Tibial nerve (tissue), 4 donors: ENCODE measurements around the gene RALGAPB. TPM values are rescaled to one million over a fixed set of nuclear protein-coding genes. Genes with fewer than 3 reads are reported as not detected.

Experiments used
- DNase-seq, 2 donors: peaks; one replicate each; pipeline ENCODE4 v3.0.0-alpha.2; 2019; ENCODE audit warnings: low spot score in 2 of 2
- H3K27ac ChIP-seq, 4 donors: fragments of 200-600 bp; sonication (generic) in 3 of 4; one replicate each; pipeline ENCODE4 v1.5.1; 2017 to 2019; ENCODE audit warnings: mild to moderate bottlenecking in 1 of 4
- H3K27me3 ChIP-seq, 2 donors: fragments of 200-600 bp; sonication (generic) in 1 of 2; one replicate each; pipeline versions ENCODE4 v1.5.1 to v1.6.0; 2017 to 2019
- H3K36me3 ChIP-seq, 3 donors: fragments of 200-600 bp; sonication (generic); one replicate each; pipeline ENCODE4 v1.5.1; 2018 to 2019
- H3K4me1 ChIP-seq, 4 donors: fragments of 200-600 bp; sonication (generic) in 3 of 4; one replicate each; pipeline ENCODE4 v1.5.1; 2017 to 2019
- H3K4me3 ChIP-seq, 4 donors: fragments of 200-600 bp; sonication (generic) in 3 of 4; one replicate each; pipeline ENCODE4 v1.5.1; 2017 to 2019; ENCODE audit warnings: mild to moderate bottlenecking in 1 of 4, moderate library complexity in 1 of 4
- H3K9me3 ChIP-seq, 4 donors: fragments of 200-600 bp; sonication (generic) in 3 of 4; one replicate each; pipeline ENCODE4 v1.5.1; 2017 to 2019
- CTCF ChIP-seq, 5 experiments: fragments of 200-600 bp in 3 of 5; fragments of 450-650 bp in 2 of 5; sonication (generic) in 3 of 5; IDR thresholded peaks; one replicate each; pipeline ENCODE4 v1.5.1; 2016 to 2019; ENCODE audit warnings: antibody characterized with exemption in 5 of 5, mild to moderate bottlenecking in 3 of 5, moderate library complexity in 2 of 5
- EP300 ChIP-seq, 2 donors: sonication (generic); formaldehyde crosslinking; IDR thresholded peaks; one replicate each; pipeline ENCODE4 v1.6.1; 2017; ENCODE audit warnings: antibody characterized with exemption in 2 of 2, mild to moderate bottlenecking in 1 of 2
- POLR2A ChIP-seq, 2 donors: fragments of 450-650 bp; IDR thresholded peaks; one replicate each; pipeline ENCODE4 v1.6.1; 2017; ENCODE audit warnings: antibody characterized with exemption in 2 of 2, mild to moderate bottlenecking in 2 of 2, moderate library complexity in 2 of 2
- WGBS, 2 donors: methylation state at CpG; one replicate each; pipeline ENCODE4 v1.1.5; 2018; 5-methylcytosine and 5-hydroxymethylcytosine counted together
- total RNA-seq, 4 donors: library from RNA; depleted of rRNA; stranded (reverse); fragments of >200 nt; gene quantifications; one replicate each; pipeline ENCODE4 v1.1.0, GENCODE V29; 2016

Gene RALGAPB
- total RNA-seq, 4 donors from 2014 or later, result 33.9 to 45.9 (median 44.3) TPM

DNA sequence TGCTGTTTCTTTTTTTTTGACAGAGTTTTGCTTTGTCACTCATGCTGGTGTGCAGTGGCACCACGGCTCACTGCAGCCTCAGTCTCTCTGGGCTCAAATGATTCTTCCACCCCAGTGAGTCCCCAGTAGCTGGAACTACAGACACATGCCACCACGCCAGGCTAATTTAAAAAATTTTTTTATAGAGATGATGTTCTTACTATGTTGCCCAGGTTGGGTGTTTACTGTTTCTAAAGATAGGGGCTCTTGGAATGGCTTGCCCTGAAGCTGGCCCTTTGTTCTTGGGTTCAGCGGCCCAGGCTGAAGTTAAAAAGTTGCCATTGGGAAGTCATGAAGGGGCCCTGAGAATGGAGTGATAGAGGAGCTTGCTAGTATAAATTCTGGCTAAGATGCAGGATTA, 16.5 kb downstream of the RALGAPB start:
- no peak for DNase-seq
- Histone ChIP-seq H3K27me3 (no peaks in the 10 kb centered on the region), H3K4me1 (no peaks in the 10 kb centered on the region), H3K36me3 (peaks cover 0 to 48% (median 17%) of the 10 kb centered on the region in 3 donors), H3K27ac (no peak overlapping the region), H3K9me3 (no peaks in the 10 kb centered on the region), H3K4me3 (no peak overlapping the region)
- no peak for TF ChIP-seq POLR2A (IDR thresholded peaks at IDR 0.05)
- no peak for TF ChIP-seq EP300 (IDR thresholded peaks at IDR 0.05)
- no peak for TF ChIP-seq CTCF (IDR thresholded peaks at IDR 0.05)
- WGBS, 2 donors, result 90 to 97% methylated on average over 3 of the region's 3 CpGs

GRCh38 chr20:38497246-38497935, 24.7 kb downstream of the RALGAPB start:
- Histone ChIP-seq H3K36me3 (peaks cover 0 to 87% (median 25%) of the 10 kb centered on the region in 3 donors), H3K27me3 (no peaks in the 10 kb centered on the region), H3K9me3 (no peaks in the 10 kb centered on the region), H3K4me3 (no peak overlapping the region), H3K27ac (no peak overlapping the region), H3K4me1 (no peaks in the 10 kb centered on the region)
- no peak for DNase-seq
- TF ChIP-seq POLR2A (IDR thresholded peaks at IDR 0.05) (no peak), EP300 (IDR thresholded peaks at IDR 0.05) (no peak), CTCF (IDR thresholded peaks at IDR 0.05) (no peak)
- WGBS, 2 donors, result 89% methylated on average over 8 of the region's 8 CpGs

DNA sequence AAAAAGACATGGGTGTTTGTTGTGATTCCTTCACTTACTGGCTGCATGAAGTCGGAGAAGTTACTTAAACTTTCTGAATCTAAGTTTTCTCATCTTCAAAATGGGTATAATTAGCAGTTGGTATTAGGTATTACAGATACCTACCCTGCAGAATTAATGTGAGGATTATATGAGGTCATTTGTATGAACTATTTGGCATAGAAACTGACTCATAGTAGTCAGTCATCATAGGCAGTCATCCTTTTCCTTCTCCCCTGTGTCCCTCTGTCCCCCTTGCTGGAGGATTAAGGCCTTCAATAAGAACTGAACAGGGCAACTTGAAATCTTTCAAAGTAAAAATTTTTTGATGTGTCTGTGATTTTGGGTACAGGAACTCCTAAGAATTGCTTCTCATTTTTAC, 26.3 kb downstream of the RALGAPB start:
- no peaks in the 10 kb centered on the region for H3K27me3 ChIP-seq
- no peaks in the 10 kb centered on the region for H3K9me3 ChIP-seq
- 81 to 90% methylated on average over 1 of the region's 1 CpG for WGBS, 2 donors
- TF ChIP-seq POLR2A (IDR thresholded peaks at IDR 0.05) (no peak), EP300 (IDR thresholded peaks at IDR 0.05) (no peak), CTCF (IDR thresholded peaks at IDR 0.05) (no peak)
- peaks cover 0 to 90% (median 18%) of the 10 kb centered on the region in 3 donors for H3K36me3 ChIP-seq
- DNase-seq, result no peak
- H3K4me1 ChIP-seq, result no peaks in the 10 kb centered on the region
- no peak overlapping the region for H3K4me3 ChIP-seq
- no peak overlapping the region for H3K27ac ChIP-seq

DNA sequence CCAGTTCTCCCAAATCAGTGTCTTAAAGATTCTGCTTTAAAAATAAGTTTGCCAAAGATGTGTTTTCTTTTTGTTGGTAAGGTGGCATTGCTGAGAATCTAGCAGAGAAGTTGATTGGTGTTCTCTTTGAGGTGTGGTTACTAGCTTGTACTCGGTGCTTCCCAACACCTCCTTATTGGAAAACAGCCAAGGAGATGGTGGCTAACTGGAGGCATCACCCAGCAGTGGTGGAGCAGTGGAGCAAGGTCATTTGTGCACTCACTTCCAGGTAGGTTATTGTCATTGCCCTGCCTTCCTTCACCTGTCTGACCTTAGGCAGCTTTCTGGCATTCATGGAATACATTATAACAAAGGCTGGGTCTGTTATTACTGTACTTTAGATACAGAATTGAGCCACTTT, 26.7 kb downstream of the RALGAPB start:
- Histone ChIP-seq H3K4me1 (no peaks in the 10 kb centered on the region), H3K27ac (no peak overlapping the region), H3K9me3 (no peaks in the 10 kb centered on the region), H3K4me3 (no peak overlapping the region), H3K27me3 (no peaks in the 10 kb centered on the region), H3K36me3 (peaks cover 0 to 88% (median 18%) of the 10 kb centered on the region in 3 donors)
- TF ChIP-seq POLR2A (IDR thresholded peaks at IDR 0.05), result no peak
- no peak for TF ChIP-seq CTCF (IDR thresholded peaks at IDR 0.05)
- DNase-seq, result no peak
- WGBS, 2 donors, result 53 to 65% methylated on average over 1 of the region's 1 CpG

- no peaks in the 10 kb centered on the region for H3K4me1 ChIP-seq
- no peak overlapping the region for H3K27ac ChIP-seq
- TF ChIP-seq CTCF (IDR thresholded peaks at IDR 0.05) (no peak), POLR2A (IDR thresholded peaks at IDR 0.05) (no peak), EP300 (IDR thresholded peaks at IDR 0.05) (no peak)
- 94 to 95% methylated on average over 2 of the region's 2 CpGs for WGBS, 2 donors
- H3K4me3 ChIP-seq, result no peak overlapping the region
- no peaks in the 10 kb centered on the region for H3K9me3 ChIP-seq
- H3K36me3 ChIP-seq, result peaks cover 0 to 87% (median 15%) of the 10 kb centered on the region in 3 donors
- no peak for DNase-seq
- no peaks in the 10 kb centered on the region for H3K27me3 ChIP-seq
Observed at GRCh38 chr20:38501858-38502436, 29.3 kb downstream of the RALGAPB start.
